Iris pigment epithelial cell (primary cell): ENCODE data around the gene PCDH8.
"Not testable (repeated sequence)": the region's sequence is repeated elsewhere in the genome, so short reads cannot be mapped to it uniquely, and the experiment has no call there.

Experiments used
- DNase-seq: peaks from one replicate; pipeline ENCODE4 v3.0.0-alpha.2; 2011; ENCODE audit warnings: low read depth

The PCDH8 gene

GRCh38 chr13:52850396-52851136, 2.1 kb upstream of the PCDH8 start:
- DNase-seq, result peak; percentile 54

- no peak for DNase-seq
Observed at GRCh38 chr13:52850072-52850395, 1.6 kb upstream of the PCDH8 start.

- DNase-seq, result no peak
Observed at GRCh38 chr13:52849291-52850071, 1.0 kb upstream of the PCDH8 start.

GRCh38 chr13:52847682-52848432, 583 bp downstream of the PCDH8 start:
- DNase-seq, result no peak

- no peak for DNase-seq
Observed at GRCh38 chr13:52847322-52847681, 1.1 kb downstream of the PCDH8 start.

GRCh38 chr13:52846567-52847321, 1.7 kb downstream of the PCDH8 start:
- peak; percentile 10 for DNase-seq

- DNase-seq, result peak; percentile 14
Observed at GRCh38 chr13:52845766-52846566, 2.5 kb downstream of the PCDH8 start.

- no peak for DNase-seq
Observed at GRCh38 chr13:52845334-52845761, 3.1 kb downstream of the PCDH8 start.

- DNase-seq, result no peak
Observed at GRCh38 chr13:52844836-52845235, 3.6 kb downstream of the PCDH8 start.

- DNase-seq, result no peak
Observed at GRCh38 chr13:52842441-52842840, 6.0 kb downstream of the PCDH8 start.

- no peak for DNase-seq
Observed at GRCh38 chr13:52840066-52840465, 8.4 kb downstream of the PCDH8 start.

- DNase-seq, result no peak
Observed at GRCh38 chr13:52838433-52839107, 9.9 kb downstream of the PCDH8 start.

GRCh38 chr13:52837850-52838249, 10.6 kb downstream of the PCDH8 start:
- no peak for DNase-seq

- DNase-seq, result no peak
Observed at GRCh38 chr13:52835071-52835839, 13.2 kb downstream of the PCDH8 start.

GRCh38 chr13:52833296-52833875, 15.1 kb downstream of the PCDH8 start:
- no peak for DNase-seq

GRCh38 chr13:52832313-52832712, 16.1 kb downstream of the PCDH8 start:
- DNase-seq, result no peak

GRCh38 chr13:52830946-52831345, 17.5 kb downstream of the PCDH8 start:
- DNase-seq, result peak; percentile 36

- DNase-seq, result no peak
Observed at GRCh38 chr13:52827839-52828238, 20.6 kb downstream of the PCDH8 start.

- not testable (repeated sequence) for DNase-seq
Observed at GRCh38 chr13:52817886-52818285, 30.6 kb downstream of the PCDH8 start.

GRCh38 chr13:52815330-52815729, 33.1 kb downstream of the PCDH8 start:
- DNase-seq, result no peak
